HepG2 (cell line): Measurements from ENCODE around the gene WDR6. TPM values are rescaled to one million over a fixed set of nuclear protein-coding genes. Genes with fewer than 3 reads are reported as not detected.

Experiments used
- ATAC-seq: fragments of 200-7000 bp; cut with Tn5 transposase; 3 replicates; pipeline ENCODE4 v1.9.1; 2020; ENCODE audit warnings: mild to moderate bottlenecking, moderate library complexity
- BruUV-seq: library from RNA; stranded (reverse); fragments of 400-500 nt; replicated peaks from 2 replicates; lab custom pipeline; 2021; lab: Mats Ljungman, UMichigan
- CTCF ChIA-PET: fragments of 300-600 bp; formaldehyde crosslinking; extraction: SDS; loops from one replicate; lab custom pipeline; 2021; ENCODE audit warnings: low total read pairs, inconsistent platforms, low intra/inter-chr PET ratio; lab: Yijun Ruan, JAX
- POLR2A ChIA-PET: fragments of 350-600 bp; sonication (Branson Sonifier 250); formaldehyde crosslinking; loops from one replicate; lab custom pipeline; 2020; ENCODE audit warnings: antibody characterized with exemption, inconsistent platforms; lab: Yijun Ruan, JAX
- DNase-seq: peaks from one replicate; pipeline ENCODE4 v3.0.0-alpha.2; 2015; ENCODE audit warnings: low spot score
- FAIRE-seq: peaks from 3 replicates; lab custom pipeline; 2011; peaks lifted over from hg19 to GRCh38; lab: Jason Lieb, UNC
- H2AFZ ChIP-seq: one replicate; pipeline ENCODE4 v1.6.1; 2011; ENCODE audit warnings: low read length, inconsistent platforms
- H3K27ac ChIP-seq: fragments of 300-600 bp; 3 replicates; pipeline ENCODE4 v1.8.0; 2011; ENCODE audit warnings: mixed run types, mild to moderate bottlenecking, mixed read lengths, low read length, inconsistent platforms; ENCODE audit not compliant: insufficient read depth; ENCODE audit errors: extremely low read length
- H3K27me3 ChIP-seq, 2 experiments: fragments of 200-600 bp in 1 of 2; 2 replicates in 1 of 2; 3 replicates in 1 of 2; pipeline versions ENCODE4 v1.6.0 to v1.8.0; 2011; ENCODE audit warnings: low read length in 2 of 2, mild to moderate bottlenecking in 2 of 2, moderate library complexity in 2 of 2, inconsistent platforms in 1 of 2; ENCODE audit not compliant: insufficient read depth in 2 of 2, control insufficient read depth in 1 of 2
- H3K36me3 ChIP-seq, 2 experiments: fragments of 200-600 bp in 1 of 2; replicated peaks in 1 of 2; 2 replicates in 1 of 2; 3 replicates in 1 of 2; pipeline versions ENCODE4 v1.5.1 to v1.8.0; 2011; ENCODE audit warnings: low read length in 2 of 2, inconsistent platforms in 1 of 2; ENCODE audit not compliant: insufficient read depth in 2 of 2, control insufficient read depth in 1 of 2
- H3K4me1 ChIP-seq: 2 replicates; pipeline ENCODE4 v1.5.1; 2012; ENCODE audit warnings: low read length, inconsistent platforms; ENCODE audit not compliant: insufficient read depth
- H3K4me2 ChIP-seq: 2 replicates; pipeline ENCODE4 v1.6.0; 2011; ENCODE audit warnings: low read depth, low read length, inconsistent platforms
- H3K4me3 ChIP-seq, 3 experiments: fragments of 200-600 bp in 1 of 3; sonication (generic), shearing (Covaris generic) in 1 of 3; replicated peaks in 1 of 3; 2 replicates each; pipeline ENCODE4 v1.5.1; 2011 to 2016; ENCODE audit warnings: low read length in 3 of 3, inconsistent platforms in 2 of 3, low read depth in 2 of 3, mild to moderate bottlenecking in 2 of 3, control low read depth in 1 of 3, mixed read lengths in 1 of 3; ENCODE audit not compliant: insufficient read depth in 1 of 3
- H3K79me2 ChIP-seq: one replicate; pipeline ENCODE4 v1.6.1; 2011; ENCODE audit warnings: low read length, inconsistent platforms; ENCODE audit not compliant: insufficient read depth
- H3K9ac ChIP-seq: 2 replicates; pipeline ENCODE4 v1.6.0; 2011; ENCODE audit warnings: mild to moderate bottlenecking, low read depth, low read length, inconsistent platforms; ENCODE audit not compliant: insufficient read depth
- H3K9me3 ChIP-seq: 2 replicates; pipeline ENCODE4 v1.5.1; 2012; ENCODE audit warnings: mild to moderate bottlenecking, low read length
- H4K20me1 ChIP-seq: 2 replicates; pipeline ENCODE4 v1.6.0; 2011; ENCODE audit warnings: inconsistent platforms, mild to moderate bottlenecking, low read length, moderate library complexity; ENCODE audit not compliant: insufficient read depth
- MAFF ChIP-seq: IDR thresholded peaks from 2 replicates; pipeline ENCODE4 v1.6.1; 2011; ENCODE audit warnings: low read depth, low read length, improper control_type of control experiment
- MAFK ChIP-seq, 2 experiments: IDR thresholded peaks in 1 of 2; conservative IDR thresholded peaks in 1 of 2; 2 replicates each; pipeline ENCODE4 v1.6.1; 2011; ENCODE audit warnings: improper control_type of control experiment in 2 of 2, low read length in 2 of 2
- ZNF292 ChIP-seq: sonication (generic); formaldehyde crosslinking; IDR thresholded peaks from 2 replicates; pipeline ENCODE4 v1.8.1; 2022; ENCODE audit warnings: mild to moderate bottlenecking, low read depth, missing genetic modification reagents, borderline replicate concordance
- ZNF574 ChIP-seq: sonication (generic); formaldehyde crosslinking; IDR thresholded peaks from 2 replicates; pipeline ENCODE4 v1.4.0; 2020; ENCODE audit warnings: missing genetic modification reagents
- WGBS: methylation state at CpG from one replicate; pipeline ENCODE4 v1.1.6; 2017; ENCODE audit warnings: low lambda C conversion rate; 5-methylcytosine and 5-hydroxymethylcytosine counted together
- in situ Hi-C: cut with HindIII; loops from 2 replicates; pipeline ENCODE4 v1.10.0; 2017; ENCODE audit warnings: low pct_unique_long_range_greater_than_20kb; ENCODE audit not compliant: extremely low pct_ligation_motif_present
- intact Hi-C: fragments of 100-400 bp; cut with micrococcal nuclease; formaldehyde crosslinking; loops from one replicate; pipeline ENCODE4 v1.10.0; 2022; ENCODE audit not compliant: unreplicated experiment
- polyA plus RNA-seq, 8 experiments: library from polyadenylated mRNA; depleted of rRNA in 3 of 8; stranded (reverse) in 7 of 8; unstranded in 1 of 8; fragments of >200 nt; fragmentation: Illumina TruSeq in 4 of 8; extraction: Trizol in 4 of 8; gene quantifications; 2 replicates each; pipeline versions ENCODE4 v1.2.1 to v1.2.3, GENCODE V29; 2011 to 2016; ENCODE audit warnings: low read depth in 4 of 8, missing spikeins in 1 of 8, mixed read lengths in 1 of 8; ENCODE audit not compliant: insufficient read depth in 1 of 8
- total RNA-seq, 5 experiments: library from RNA; depleted of rRNA; stranded (reverse); fragments of >200 nt; fragmentation: Illumina TruSeq; extraction: Trizol; gene quantifications; 2 replicates each; pipeline ENCODE4 v1.2.3, GENCODE V29; 2016; ENCODE audit warnings: low read depth in 1 of 5

WDR6 gene
- total and polyA plus RNA-seq, 2 of the 13 experiments (the other 11 are each of a cell fraction or from before 2014, with no cell fraction given): 73.4 to 139 TPM

- POLR2A ChIA-PET: interaction anchor here (1.1 to 2.9 kb wide), 2 partner anchors 8 to 30 kb away, joined by 5 to 26 read pairs; partner anchors contain the start of genes IMPDH2 and WDR6
- BruUV-seq: no TSS peak
- CTCF ChIA-PET: no interaction called here
- in situ Hi-C loops (no loop called here), intact Hi-C loops (no loop called here)
- H3K36me3 ChIP-seq: no peaks in the 10 kb centered on the region
- no peaks in the 10 kb centered on the region for H3K27me3 ChIP-seq
- H3K4me1 ChIP-seq: peaks cover 74% of the 10 kb centered on the region
- H2AFZ ChIP-seq: no peak overlapping the region
- TF ChIP-seq MAFK (conservative IDR thresholded peaks at IDR 0.05 in 1 of 2, IDR thresholded peaks at IDR 0.05 in 1 of 2; ENCODE audit: low read length in 2 of 2) (peak; percentile 81 to 87), ZNF574 (peak; percentile 35; the same call in 1 of the 2 replicates), ZNF292 (CRISPR knock-in tag) (no peak), MAFF (peak; percentile 73)
- no peaks in the 10 kb centered on the region for H4K20me1 ChIP-seq
- no peaks in the 10 kb centered on the region for H3K79me2 ChIP-seq
- no peak overlapping the region for H3K4me3 ChIP-seq
- H3K9me3 ChIP-seq: no peaks in the 10 kb centered on the region
- FAIRE-seq (no peak), ATAC-seq (peak; percentile 19; the same call in 2 of the 3 replicates), DNase-seq (no peak)
- H3K27ac ChIP-seq: no peak overlapping the region
- 45% methylated on average over 3 of the region's 8 CpGs for WGBS
- peak overlapping the region; percentile 59 for H3K4me2 ChIP-seq
- H3K9ac ChIP-seq: no peak overlapping the region
Observed at GRCh38 chr3:48999085-48999858, 7.9 kb upstream of the WDR6 start.
